ENCODE results near the gene DYSF.

The DYSF gene

GRCh38 chr2:71552861-71553301, 99.5 kb downstream of the DYSF start:
- no peak overlapping the region for H3K4me3 ChIP-seq (ENCODE audit: low read depth, low read length)
- TF ChIP-seq CTCF (IDR thresholded peaks at IDR 0.05; ENCODE audit: low read depth, low read length), result no peak

- TF ChIP-seq CTCF (IDR thresholded peaks at IDR 0.05; ENCODE audit: low read depth, low read length), result no peak
- H3K4me3 ChIP-seq (ENCODE audit: low read depth, low read length), result no peak overlapping the region
These were observed 100.8 kb downstream of the DYSF start for GRCh38 chr2:71554028-71554705.

GRCh38 chr2:71554706-71555056, 101.3 kb downstream of the DYSF start:
- no peak overlapping the region for H3K4me3 ChIP-seq (ENCODE audit: low read depth, low read length)
- TF ChIP-seq CTCF (IDR thresholded peaks at IDR 0.05; ENCODE audit: low read depth, low read length), result no peak

GRCh38 chr2:71555798-71556454, 102.6 kb downstream of the DYSF start:
- H3K4me3 ChIP-seq (ENCODE audit: low read depth, low read length), result no peak overlapping the region
- no peak for TF ChIP-seq CTCF (IDR thresholded peaks at IDR 0.05; ENCODE audit: low read depth, low read length)

- TF ChIP-seq CTCF (IDR thresholded peaks at IDR 0.05; ENCODE audit: low read depth, low read length), result no peak
- H3K4me3 ChIP-seq (ENCODE audit: low read depth, low read length), result no peak overlapping the region
These were observed 103.4 kb downstream of the DYSF start for GRCh38 chr2:71556692-71557250.

GRCh38 chr2:71557321-71557720, 104.0 kb downstream of the DYSF start:
- H3K4me3 ChIP-seq (ENCODE audit: low read depth, low read length), result no peak overlapping the region
- TF ChIP-seq CTCF (IDR thresholded peaks at IDR 0.05; ENCODE audit: low read depth, low read length), result no peak

All from WI38 (cell line).